NCI-H2107 (cell line): ENCODE measurements around the gene MAGI2.

Experiments used
- DNase-seq: peaks from one replicate; lab custom pipeline; 2025; lab: John Stamatoyannopoulos, UW

MAGI2 gene

DNA sequence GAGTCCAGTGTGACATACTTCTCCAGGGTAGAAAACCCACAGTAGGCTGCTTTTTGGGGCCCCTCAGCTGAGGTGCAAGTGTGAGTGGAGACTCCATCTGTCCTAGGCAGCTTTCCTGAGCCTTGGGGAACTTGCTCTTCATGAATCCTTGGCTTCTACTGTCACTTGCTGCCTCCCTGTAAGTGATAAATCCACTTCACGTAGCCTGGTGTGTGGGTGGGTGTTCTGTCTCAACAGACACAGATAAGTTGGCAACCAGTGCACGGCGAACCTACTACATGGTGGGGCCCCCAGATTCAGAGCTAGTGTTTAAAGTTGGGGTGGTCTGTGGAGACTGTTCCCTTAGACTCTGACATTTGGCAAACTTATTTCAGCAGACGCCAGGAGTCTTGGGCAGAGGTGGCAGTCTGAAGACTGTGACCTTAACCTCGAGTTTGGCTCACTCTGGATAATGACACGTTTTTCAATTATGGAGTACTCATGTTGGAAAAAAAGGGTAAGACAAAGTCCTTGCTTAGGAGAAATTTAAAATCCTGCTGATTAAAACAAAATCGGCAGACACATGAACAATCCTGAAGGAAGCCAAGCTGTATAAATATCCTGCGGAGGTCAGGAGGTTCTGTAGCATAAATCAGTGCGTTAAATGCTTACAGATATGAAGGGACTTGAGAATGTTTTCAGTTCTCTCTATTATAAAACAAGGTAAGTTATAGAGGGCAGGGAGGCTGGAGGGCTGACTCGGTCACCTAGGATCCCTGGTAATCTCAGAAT is 1278.0 kb downstream of the MAGI2 start:
- DNase-seq: no peak

DNA sequence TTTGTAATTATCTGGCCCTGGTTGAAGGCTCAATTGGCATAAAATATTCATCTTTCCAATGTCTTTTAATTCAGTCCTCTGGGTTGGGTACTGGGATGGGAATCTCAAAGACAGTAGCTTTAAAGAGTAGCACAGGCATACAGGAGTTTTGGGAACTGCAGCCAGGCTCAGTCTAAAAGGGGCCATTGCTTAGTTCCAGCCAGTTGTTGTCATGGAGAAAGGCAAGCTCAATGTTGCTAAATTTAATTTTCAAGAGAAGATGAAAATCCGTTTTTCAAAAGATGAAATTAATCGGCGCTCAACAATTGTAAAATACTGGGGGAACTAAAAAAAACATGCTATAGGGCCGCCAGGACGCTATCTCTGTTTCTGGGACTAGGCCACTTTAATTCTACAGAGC is 1279.8 kb downstream of the MAGI2 start:
- no peak for DNase-seq

GRCh38 chr7:78172933-78173591 is 1280.4 kb downstream of the MAGI2 start:
- no peak for DNase-seq

DNA sequence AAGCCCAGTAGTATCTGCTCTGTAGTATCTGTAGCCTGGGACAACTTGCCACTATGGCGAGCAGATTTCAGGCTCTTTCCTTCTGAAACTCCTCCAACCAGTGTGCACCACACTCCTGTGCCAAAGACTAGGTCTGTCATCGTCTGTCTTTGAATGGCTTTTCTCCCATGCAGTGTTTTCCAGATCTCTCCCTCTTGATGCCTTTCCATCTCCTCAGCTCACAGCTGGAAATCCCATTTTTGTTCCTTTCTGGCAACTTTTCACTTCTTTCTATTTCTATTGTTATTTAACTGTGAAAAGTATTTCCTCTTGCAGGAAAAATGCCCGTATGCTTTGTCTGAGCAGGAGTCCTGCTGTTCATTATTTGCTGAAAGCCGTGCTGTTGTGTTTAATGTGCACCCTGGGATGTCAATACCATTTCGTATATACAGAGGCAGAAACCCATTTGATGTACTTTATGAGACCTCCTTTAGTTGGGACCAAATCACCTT is 1281.2 kb downstream of the MAGI2 start:
- no peak for DNase-seq

GRCh38 chr7:78171398-78171797 is 1282.1 kb downstream of the MAGI2 start:
- no peak for DNase-seq

DNA sequence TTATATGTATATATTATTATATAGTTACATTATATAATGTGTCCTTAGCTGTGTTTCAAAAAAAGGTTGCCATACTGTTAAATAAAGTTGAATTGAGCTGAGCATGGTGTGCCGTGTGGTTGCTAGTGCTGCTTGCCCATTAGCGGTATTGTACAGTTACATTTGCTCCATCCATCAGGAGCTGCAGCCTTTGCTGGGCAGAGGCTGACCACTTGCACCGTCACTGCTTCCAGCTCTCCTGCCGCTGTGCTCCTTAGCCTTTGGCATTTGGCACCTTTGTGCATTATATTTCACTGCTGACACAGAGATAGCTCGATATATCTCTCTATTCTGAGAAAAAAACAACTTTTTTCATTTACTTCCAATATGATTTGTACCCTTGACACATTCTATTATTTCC is 1282.7 kb downstream of the MAGI2 start:
- no peak for DNase-seq

GRCh38 chr7:78169992-78170391 is 1283.5 kb downstream of the MAGI2 start:
- DNase-seq: no peak

- DNase-seq: no peak
Observed at GRCh38 chr7:78168865-78169264, 1284.6 kb downstream of the MAGI2 start.

DNA sequence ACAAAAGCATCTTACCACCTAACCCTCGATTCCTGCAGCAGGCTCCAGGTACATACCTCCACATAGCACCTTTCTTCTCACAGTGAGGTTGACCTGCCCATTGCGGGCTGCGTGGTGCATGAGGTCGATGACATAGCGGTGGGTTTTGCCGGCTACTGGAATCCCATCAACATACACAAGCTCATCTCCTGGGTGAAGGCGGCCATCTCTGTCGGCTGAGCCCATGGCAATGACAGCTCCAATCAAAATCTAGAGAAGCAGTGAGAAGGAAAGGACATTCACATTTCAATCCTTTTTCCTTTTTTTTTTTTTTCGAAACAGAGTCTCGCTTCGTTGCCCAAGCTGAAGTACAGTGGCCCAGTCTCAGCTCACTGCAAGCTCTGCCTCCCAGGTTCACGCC is 1285.6 kb downstream of the MAGI2 start:
- DNase-seq: no peak

GRCh38 chr7:78165854-78166253 is 1287.6 kb downstream of the MAGI2 start:
- no peak for DNase-seq

GRCh38 chr7:78165454-78165853 is 1288.0 kb downstream of the MAGI2 start:
- no peak for DNase-seq

- DNase-seq: no peak
Observed at GRCh38 chr7:78164459-78164858, 1289.0 kb downstream of the MAGI2 start.

DNA sequence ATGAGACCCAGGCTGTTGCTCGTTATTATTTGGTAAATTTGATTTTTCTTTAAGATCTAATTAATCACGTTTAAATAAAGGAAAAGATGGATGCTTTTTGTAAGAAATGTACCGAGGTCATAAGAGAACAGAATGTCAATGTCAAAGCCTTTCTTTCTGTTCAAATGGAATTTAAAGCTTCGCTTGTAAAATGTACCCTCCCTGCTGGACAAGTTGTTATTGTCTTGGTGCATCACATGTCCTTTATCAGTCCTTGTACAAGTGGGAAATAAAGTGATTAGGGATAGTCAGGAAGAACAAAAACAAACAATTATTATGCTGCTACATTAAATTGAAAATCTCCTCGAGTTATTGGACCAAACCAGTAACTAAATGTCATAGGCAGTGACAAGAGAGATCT is 1291.7 kb downstream of the MAGI2 start:
- no peak for DNase-seq

DNA sequence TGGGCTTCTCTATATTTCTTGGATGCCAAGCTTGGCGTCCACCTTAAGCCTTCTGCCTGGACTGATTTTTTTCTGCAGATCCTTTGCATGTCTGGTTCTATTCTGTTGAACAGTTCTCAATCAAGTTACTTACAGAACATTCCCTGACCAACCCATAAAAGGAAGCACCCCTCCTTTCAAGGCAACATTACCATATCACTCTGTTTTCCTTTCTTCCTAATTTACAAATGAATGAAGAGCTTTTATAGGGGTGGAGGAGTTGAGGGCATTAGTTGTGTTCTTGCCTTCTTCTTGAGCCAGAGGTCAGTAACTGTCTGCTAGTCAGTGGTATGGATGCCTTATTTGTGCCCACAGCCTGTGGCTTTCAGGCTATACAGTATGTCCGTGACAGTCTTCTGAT is 1293.9 kb downstream of the MAGI2 start:
- no peak for DNase-seq

DNA sequence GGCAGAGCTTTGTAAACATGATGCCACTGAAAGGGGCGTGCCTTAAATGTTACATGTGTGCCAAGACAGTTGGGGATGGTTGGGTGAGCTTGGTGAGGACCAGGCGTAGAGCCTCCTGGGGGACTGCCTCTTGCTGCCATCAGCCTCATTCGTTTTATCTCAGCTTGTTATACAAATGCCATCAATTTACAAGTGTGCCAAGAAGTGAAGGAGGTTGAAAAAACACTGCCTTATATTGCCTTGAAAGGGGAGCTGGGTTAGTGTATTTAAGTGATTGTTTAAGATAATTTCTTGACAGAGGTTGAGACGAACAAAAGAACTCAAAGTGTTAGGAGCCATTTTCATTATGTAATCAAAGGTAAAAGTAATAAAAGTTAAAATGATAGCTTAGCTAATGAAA is 1300.2 kb downstream of the MAGI2 start:
- no peak for DNase-seq

DNA sequence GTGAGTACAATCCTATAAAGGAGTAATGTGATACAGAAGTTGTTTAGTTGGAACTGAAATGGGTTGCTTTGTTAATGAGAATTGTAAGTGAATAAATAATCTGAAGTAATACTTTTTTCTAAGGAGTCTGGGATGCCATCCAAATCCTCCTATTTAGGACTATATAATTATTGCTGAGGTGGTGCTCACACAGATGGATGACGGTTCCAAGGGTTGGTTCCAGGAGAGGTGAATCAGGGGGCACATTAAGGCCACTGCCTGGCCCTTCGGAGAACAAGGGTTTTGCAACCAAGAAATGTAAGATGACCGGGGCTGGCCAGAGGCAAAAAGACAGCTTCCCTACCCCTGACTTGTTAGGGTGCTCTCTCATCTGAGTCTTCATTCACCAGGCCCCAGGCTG is 1302.2 kb downstream of the MAGI2 start:
- DNase-seq: no peak

DNA sequence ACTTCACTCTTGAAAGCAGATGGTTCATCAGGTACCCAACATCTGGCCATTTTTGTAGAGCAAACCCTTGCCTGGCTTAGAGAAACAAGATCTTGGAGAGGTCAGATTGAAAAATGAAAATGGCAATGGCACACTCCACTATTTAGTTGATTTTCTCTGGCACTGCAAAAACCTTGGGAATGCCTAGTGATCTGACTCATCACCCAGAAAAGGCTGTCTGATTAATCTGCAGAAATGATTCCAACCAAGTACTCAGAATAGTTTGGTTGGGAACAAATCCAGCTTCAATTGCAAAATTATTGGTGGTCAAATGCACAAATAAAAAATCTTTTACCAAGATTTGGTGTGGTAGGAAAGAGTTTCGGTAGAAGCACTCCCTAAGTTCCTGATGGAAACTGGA is 1303.7 kb downstream of the MAGI2 start:
- no peak for DNase-seq

GRCh38 chr7:78148166-78148894 is 1305.1 kb downstream of the MAGI2 start:
- no peak for DNase-seq

DNA sequence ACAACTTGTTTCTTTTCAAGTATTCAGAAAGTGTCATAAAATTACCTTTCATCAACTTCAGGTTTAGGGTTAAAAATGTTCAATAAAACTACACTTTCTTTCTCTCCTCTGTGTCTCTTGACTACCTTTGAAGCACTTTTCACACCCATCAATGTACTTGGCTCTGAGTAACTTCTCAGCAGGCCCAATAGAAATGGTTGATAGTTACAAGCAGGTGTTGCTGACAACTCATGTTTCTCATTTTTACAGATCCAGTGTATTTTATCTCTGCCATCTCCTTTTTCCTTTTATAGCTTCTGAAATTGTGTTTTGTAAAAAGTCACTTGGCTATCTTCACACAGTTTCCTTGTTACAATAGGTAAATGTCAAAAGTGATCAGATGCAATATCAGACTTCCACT is 1306.9 kb downstream of the MAGI2 start:
- DNase-seq: no peak

DNA sequence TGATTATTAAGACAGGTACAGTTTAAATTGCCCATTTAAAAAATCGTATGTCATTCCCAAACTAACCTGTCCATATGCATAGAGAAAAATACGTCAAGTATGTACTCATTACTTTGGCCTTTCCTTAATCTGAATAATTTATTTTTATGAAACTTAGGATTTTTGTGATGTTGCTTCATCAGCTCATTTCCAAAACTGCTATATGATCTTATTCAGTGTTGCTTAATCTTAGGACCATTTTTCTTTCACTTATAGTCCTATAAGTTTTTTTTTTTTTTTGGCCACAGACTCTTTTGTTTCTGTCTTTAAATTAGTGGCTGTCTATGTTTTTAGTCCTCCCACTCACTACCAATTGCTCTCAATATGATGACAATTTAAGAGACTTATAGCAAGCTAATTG is 1309.8 kb downstream of the MAGI2 start:
- no peak for DNase-seq

GRCh38 chr7:78141522-78142281 is 1311.8 kb downstream of the MAGI2 start:
- no peak for DNase-seq

DNA sequence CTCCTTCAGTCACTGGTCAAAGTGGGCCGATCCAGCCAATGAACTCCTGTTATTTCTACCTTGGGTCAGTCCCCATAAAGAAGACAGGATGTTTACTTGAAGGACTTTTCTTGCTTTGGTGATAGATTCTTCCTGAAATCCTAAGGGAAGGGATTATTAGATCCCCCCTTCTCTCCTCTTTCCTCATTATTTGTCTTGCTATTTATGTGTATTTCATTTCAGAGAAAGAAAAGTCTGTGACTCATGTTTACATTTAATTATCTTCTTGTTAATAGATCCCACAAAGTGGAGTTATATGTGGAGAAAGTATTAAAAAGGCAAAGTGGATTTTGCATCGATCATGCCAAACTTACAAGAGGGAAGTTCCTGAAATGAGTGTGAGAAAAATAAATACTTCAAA is 1313.4 kb downstream of the MAGI2 start:
- DNase-seq: no peak
